Testis (tissue), 2 donors: ENCODE data around the gene CC2D2A.

Experiments
- POLR2A ChIP-seq: fragments of 450-650 bp; IDR thresholded peaks from one replicate; pipeline ENCODE4 v1.6.1; 2017; ENCODE audit warnings: antibody characterized with exemption, mild to moderate bottlenecking, moderate library complexity
- TF ChIP-seq, protein P1 (sequence below), 3 experiments: fragments of 450-650 bp in 2 of 3; fragments of 200-600 bp in 1 of 3; sonication (generic) in 1 of 3; IDR thresholded peaks; one replicate each; pipeline ENCODE4 v1.5.1; 2016 to 2019; ENCODE audit warnings: antibody characterized with exemption in 3 of 3, mild to moderate bottlenecking in 2 of 3, moderate library complexity in 1 of 3

- TF ChIP-seq, protein P1, sequence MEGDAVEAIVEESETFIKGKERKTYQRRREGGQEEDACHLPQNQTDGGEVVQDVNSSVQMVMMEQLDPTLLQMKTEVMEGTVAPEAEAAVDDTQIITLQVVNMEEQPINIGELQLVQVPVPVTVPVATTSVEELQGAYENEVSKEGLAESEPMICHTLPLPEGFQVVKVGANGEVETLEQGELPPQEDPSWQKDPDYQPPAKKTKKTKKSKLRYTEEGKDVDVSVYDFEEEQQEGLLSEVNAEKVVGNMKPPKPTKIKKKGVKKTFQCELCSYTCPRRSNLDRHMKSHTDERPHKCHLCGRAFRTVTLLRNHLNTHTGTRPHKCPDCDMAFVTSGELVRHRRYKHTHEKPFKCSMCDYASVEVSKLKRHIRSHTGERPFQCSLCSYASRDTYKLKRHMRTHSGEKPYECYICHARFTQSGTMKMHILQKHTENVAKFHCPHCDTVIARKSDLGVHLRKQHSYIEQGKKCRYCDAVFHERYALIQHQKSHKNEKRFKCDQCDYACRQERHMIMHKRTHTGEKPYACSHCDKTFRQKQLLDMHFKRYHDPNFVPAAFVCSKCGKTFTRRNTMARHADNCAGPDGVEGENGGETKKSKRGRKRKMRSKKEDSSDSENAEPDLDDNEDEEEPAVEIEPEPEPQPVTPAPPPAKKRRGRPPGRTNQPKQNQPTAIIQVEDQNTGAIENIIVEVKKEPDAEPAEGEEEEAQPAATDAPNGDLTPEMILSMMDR (IDR thresholded peaks at IDR 0.05) = no peak
- no peak for TF ChIP-seq POLR2A
Measured at GRCh38 chr4:15459706-15460105, 10.0 kb upstream of the CC2D2A start.
